ENCODE results near the gene DEDD.

DEDD gene

DNA sequence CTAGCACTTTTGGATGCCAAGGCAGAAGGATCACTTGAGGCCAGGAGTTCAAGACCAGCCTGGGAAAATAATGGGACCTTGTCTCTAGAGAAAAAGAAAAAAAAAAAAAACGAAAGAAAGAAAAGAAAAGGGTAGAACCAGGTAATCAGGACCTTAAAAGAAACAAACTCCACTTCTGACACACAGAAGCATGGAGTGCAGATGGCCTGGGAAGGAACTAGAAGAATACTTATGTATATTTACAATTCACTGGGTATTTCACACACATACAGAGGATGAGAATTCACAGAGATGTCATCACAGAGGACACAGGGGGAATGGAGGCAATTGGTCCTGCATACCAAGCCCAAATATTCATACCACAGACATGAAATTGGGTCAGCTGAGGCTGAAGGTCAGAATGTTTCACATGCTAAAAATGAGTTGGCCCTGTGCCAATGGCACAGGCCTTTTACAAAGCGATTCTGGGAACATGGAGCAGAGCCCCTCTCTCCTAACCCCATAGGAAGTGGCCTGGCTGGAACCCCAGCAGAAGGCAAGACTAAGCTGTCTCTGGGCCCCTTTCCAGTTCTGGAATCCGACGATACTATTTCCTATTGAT, 40.4 kb upstream of the DEDD start:
- H3K27me3 ChIP-seq (ENCODE audit: insufficient read depth, low read depth, severe bottlenecking) = no peaks in the 10 kb centered on the region
- peaks cover 76% of the 10 kb centered on the region for H3K36me3 ChIP-seq
- DNase-seq = no peak
- no peak overlapping the region for H3K4me3 ChIP-seq (ENCODE audit: low read depth, low read length)
- TF ChIP-seq, protein P1, sequence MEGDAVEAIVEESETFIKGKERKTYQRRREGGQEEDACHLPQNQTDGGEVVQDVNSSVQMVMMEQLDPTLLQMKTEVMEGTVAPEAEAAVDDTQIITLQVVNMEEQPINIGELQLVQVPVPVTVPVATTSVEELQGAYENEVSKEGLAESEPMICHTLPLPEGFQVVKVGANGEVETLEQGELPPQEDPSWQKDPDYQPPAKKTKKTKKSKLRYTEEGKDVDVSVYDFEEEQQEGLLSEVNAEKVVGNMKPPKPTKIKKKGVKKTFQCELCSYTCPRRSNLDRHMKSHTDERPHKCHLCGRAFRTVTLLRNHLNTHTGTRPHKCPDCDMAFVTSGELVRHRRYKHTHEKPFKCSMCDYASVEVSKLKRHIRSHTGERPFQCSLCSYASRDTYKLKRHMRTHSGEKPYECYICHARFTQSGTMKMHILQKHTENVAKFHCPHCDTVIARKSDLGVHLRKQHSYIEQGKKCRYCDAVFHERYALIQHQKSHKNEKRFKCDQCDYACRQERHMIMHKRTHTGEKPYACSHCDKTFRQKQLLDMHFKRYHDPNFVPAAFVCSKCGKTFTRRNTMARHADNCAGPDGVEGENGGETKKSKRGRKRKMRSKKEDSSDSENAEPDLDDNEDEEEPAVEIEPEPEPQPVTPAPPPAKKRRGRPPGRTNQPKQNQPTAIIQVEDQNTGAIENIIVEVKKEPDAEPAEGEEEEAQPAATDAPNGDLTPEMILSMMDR (IDR thresholded peaks at IDR 0.05; ENCODE audit: low read depth, low read length) = no peak
- H3K27ac ChIP-seq = no peak overlapping the region
- H3K9me3 ChIP-seq (ENCODE audit: severe bottlenecking) = no peaks in the 10 kb centered on the region

DNA sequence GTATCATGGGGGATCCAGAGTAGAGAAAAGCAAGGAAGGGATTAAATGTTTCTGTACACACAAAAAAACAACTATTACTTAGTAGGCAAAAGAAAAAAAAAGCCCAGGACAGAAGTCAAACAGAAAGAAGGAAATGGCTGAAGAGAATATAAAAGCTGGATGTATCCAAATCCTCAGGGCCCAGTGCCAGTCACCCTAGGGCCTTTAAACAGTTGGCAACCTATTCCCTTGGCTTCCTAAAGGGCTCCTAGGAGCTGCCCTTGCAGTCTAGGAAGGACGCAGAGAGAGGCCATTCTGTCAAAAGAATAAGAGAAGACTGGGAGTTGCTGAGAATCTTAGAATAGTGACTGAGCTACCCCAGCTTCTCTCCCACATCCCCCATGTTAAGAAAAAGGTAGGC, 39.9 kb upstream of the DEDD start:
- TF ChIP-seq, protein P1 (IDR thresholded peaks at IDR 0.05; ENCODE audit: low read depth, low read length) = no peak
- Histone ChIP-seq H3K27me3 (ENCODE audit: insufficient read depth, low read depth, severe bottlenecking) (no peaks in the 10 kb centered on the region), H3K27ac (no peak overlapping the region), H3K9me3 (ENCODE audit: severe bottlenecking) (no peaks in the 10 kb centered on the region), H3K4me3 (ENCODE audit: low read depth, low read length) (no peak overlapping the region), H3K36me3 (peaks cover 80% of the 10 kb centered on the region)
- DNase-seq = no peak

DNA sequence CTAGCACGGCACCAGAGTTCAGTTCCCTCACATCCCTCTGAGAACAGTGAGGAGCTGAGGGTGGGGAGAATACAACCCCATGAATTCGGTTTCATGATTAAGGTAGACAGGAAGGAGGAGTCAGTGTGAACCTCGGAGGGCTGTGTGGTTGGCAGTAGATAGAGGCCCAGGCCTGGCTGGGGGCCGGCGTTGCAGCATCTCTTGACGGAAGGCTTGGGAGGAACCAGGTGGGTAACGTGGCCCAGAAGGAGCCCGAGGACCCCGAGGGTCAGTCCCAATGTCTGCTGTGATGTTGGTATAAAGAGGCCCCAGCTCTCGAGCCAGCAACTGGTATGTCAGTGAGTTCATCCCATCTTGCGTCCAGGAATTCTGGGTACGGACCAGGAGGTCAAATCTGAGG, 39.2 kb upstream of the DEDD start:
- no peak overlapping the region for H3K4me3 ChIP-seq (ENCODE audit: low read depth, low read length)
- no peak overlapping the region for H3K27ac ChIP-seq
- TF ChIP-seq, protein P1 (IDR thresholded peaks at IDR 0.05; ENCODE audit: low read depth, low read length) = no peak
- no peaks in the 10 kb centered on the region for H3K9me3 ChIP-seq (ENCODE audit: severe bottlenecking)
- H3K27me3 ChIP-seq (ENCODE audit: insufficient read depth, low read depth, severe bottlenecking) = no peaks in the 10 kb centered on the region
- no peak for DNase-seq
- peaks cover 80% of the 10 kb centered on the region for H3K36me3 ChIP-seq

DNA sequence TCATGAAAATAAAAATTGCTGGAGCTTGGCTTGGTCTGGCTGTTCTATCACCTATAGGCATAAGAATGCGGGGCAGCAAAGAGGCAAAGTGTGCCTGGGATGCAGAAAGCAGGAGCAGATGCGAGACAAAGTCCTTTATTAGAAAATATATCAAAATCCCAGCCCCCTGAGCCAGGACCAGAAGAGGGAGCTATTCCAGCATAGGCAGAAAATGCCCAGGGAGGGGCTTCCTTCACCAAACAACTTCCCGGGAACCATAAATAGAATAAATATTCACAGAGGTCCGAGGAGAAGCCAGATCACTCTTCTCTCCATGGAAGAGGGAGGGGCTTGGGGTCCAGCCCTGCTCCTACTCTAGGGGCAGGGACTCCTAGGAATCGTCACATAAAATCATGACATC, 38.7 kb upstream of the DEDD start:
- Histone ChIP-seq H3K27ac (no peak overlapping the region), H3K9me3 (ENCODE audit: severe bottlenecking) (no peaks in the 10 kb centered on the region), H3K4me3 (ENCODE audit: low read depth, low read length) (no peak overlapping the region), H3K27me3 (ENCODE audit: insufficient read depth, low read depth, severe bottlenecking) (no peaks in the 10 kb centered on the region), H3K36me3 (peaks cover 80% of the 10 kb centered on the region)
- DNase-seq = no peak
- TF ChIP-seq, protein P1 (IDR thresholded peaks at IDR 0.05; ENCODE audit: low read depth, low read length) = peak; percentile 30; the same call in 1 of the 2 replicates

DNA sequence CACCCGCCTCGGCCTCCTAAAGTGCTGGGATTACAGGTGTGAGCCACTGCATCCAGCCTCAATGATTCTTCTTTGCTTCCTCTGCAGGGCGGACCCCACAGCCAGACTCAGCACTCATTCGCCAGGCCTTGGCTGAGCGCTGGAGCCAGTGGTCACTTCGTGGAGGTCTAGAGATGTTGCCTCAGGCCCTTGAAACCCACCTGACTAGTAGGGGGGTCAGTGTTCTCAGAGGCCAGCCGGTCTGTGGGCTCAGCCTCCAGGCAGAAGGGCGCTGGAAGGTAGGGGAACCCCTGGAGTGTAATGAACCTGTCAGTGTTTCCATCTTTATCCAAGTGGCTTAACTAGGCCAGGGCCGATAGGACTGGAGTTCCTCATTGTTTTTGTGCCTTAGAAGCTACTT, 36.4 kb upstream of the DEDD start:
- DNase-seq = no peak
- TF ChIP-seq, protein P1 (IDR thresholded peaks at IDR 0.05; ENCODE audit: low read depth, low read length) = no peak
- H3K9me3 ChIP-seq (ENCODE audit: severe bottlenecking) = no peaks in the 10 kb centered on the region
- H3K27ac ChIP-seq = no peak overlapping the region
- no peaks in the 10 kb centered on the region for H3K27me3 ChIP-seq (ENCODE audit: insufficient read depth, low read depth, severe bottlenecking)
- H3K36me3 ChIP-seq = peaks cover 72% of the 10 kb centered on the region
- no peak overlapping the region for H3K4me3 ChIP-seq (ENCODE audit: low read depth, low read length)
